CMK (cell line): ENCODE measurements around the gene PLEKHG3.
"Not testable (repeated sequence)": the region's sequence is repeated elsewhere in the genome, so short reads cannot be mapped to it uniquely, and the experiment has no call there.

ENCODE experiments used
- DNase-seq: peaks from one replicate; pipeline ENCODE4 v3.0.0-alpha.2; 2010; ENCODE audit warnings: low read depth

Gene PLEKHG3

DNA sequence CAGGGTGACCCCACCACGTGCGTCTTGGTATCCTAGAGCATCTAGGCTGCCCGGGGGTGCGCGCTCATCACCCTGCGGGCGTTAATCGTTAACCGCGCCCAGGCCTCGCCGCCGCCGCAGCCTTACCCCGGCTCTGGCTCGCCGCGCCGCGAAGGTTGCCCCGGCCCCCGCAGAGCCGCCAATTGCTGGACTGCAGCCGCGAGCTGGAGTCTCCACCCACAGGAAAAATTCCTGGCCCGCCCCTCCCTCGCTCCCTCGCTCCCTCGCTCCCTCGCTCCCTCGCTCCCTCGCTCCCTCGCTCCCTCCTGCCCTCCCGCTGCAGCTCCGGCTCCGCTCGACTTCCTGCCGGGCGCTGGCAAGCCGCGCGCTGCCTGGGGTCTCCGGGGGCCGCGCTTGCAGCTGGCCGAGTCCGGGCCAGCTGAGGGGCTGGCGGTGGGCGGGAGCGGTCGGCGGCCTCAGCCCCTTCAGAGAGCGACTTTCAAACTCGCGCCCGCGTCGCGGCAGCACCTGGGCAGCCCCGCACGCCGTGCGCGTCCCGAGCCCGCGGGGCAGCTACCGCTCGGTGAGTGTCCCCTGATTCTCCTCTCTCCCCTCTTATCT, at the start of gene PLEKHG3:
PLEKHG3 (plus strand) TSS at position 282 of the 600 bp plus-strand sequence. CDS start 23,208 bp downstream, outside the sequence.
- DNase-seq = no peak

DNA sequence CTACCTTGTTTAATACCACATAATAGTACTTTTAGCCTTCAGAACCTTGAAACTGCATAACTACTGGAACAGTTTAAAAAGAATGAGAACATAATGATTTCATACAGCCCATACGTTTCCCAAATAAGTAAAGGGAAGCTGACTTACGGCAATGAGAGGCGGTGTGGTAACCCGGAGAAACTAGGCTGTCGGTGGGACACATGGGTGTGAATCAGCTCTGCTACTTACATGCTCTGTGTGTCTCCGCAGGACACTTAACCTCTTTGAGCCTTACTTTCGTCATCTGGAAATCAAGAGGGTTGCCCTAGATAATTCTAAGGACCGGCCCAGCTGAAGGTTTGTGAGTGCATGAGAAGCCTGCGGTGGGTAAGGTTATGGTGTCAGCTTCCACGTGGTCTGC, 49.3 kb upstream of the PLEKHG3 start:
- DNase-seq = no peak

DNA sequence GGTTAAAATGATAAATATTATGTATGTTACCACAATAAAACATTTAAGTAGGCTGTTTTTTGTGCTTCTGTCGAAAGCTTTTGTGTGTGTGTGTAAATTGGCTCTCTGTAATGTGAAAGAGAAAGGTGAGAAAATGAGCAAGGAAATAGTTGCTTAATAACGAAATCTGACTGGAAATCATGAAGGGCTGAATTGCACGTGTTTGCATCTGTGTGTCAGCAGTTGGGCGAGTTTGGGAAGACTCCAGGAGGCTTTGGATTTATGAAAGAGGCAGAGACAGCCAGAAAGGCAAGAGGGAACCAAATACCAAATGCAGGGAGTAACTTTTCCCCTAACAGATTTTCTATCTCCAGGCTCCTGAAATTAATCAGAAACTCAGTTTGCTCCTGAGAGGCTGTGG, 47.2 kb upstream of the PLEKHG3 start:
- DNase-seq = no peak

DNA sequence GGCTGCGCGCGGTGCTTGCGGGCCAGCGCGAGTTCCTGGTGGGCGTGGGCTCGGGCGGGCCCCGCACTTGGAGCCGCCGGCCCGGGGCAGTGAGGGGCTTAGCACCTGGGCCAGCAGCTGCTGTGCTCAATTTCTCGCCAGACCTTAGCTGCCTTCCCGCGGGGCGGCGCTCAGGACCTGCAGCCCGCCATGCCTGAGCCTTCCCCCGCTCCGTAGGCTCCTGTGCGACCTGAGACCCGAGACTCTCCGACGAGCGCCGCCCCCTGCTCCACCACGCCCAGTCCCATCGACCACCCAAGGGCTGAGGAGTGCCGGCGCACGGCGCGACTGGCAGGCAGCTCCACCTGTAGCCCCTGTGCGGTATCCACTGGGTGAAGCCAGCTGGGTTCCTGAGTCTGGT, 46.0 kb upstream of the PLEKHG3 start:
- no peak for DNase-seq

DNA sequence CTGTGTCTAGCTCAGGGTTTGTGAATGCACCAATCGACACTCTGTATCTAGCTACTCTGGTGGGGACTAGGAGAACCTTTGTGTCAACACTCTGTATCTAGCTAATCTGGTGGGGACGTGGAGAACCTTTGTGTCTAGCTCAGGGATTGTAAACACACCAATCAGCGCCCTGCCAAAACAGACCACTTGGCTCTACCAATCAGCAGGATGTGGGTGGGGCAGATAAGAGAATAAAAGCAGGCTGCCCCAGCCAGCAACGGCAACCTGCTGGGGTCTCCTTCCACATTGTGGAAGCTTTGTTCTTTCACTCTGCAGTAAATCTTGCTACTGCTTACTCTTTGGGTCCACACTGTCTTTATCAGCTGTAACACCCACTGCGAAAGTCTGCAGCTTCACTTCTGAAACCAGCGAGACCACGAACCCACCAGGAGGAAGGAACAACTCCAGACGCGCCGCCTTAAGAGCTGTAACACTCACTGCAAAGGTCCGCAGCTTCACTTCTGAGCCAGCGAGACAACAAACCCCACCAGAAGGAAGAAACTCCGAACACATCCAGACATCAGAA, 45.4 kb upstream of the PLEKHG3 start:
- DNase-seq = not testable (repeated sequence)

DNA sequence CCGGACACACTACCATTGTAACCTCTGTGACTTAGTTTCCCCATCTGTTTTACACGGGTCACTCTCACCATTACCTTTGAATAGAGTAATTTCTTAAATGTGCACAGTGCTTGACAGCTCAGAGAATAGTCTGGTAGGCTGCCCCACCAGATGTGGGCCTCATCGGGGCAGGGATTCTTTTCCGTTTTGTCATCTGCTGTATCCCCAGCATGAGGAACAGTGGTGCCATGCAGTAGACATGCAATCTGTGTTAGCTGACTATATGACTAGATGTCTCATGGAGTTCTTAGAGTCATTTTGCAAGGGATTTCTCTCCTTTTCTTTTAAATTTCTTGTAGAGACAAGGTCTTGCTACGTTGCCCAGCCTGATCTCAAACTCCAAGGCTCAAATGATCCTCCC, 44.9 kb upstream of the PLEKHG3 start:
- no peak for DNase-seq

DNA sequence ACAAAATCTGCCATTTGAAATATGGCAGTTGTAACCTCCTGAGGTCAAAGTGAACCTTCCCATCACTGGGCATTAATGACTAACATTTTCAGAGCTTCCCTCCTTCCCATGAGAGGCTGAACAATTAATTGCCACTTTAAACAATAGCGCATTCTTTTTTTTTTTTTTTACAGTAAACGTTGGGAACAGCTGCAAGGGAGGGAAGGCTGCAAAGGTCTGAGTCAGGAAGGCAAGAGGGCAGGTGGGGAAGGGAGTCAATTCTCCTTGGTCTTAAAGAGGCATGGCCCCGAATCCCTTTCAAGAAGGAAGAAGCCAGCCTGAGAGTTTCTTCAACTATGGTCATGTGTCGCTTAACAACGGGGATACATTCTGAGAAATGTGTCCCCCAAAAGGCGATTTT, 41.0 kb upstream of the PLEKHG3 start:
- DNase-seq = no peak

DNA sequence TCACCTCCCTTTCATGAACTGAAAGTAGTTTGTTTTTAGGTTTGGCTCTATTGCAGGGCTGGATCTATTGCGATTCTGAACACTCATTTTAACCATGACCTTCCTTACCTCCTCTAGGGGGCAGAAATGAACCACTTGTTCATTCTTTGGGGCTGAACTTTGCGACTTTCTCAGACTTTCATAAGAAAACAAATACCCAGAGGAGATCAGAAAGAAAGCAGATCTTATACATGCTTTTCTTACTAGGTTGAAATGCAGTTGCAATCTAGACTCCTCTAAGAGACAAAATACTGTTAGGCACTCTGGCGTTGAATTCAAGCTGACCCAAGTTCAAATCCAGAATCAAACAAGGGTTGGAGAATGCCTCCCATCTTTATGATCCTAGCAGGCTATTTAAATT, 32.6 kb upstream of the PLEKHG3 start:
- DNase-seq = no peak

DNA sequence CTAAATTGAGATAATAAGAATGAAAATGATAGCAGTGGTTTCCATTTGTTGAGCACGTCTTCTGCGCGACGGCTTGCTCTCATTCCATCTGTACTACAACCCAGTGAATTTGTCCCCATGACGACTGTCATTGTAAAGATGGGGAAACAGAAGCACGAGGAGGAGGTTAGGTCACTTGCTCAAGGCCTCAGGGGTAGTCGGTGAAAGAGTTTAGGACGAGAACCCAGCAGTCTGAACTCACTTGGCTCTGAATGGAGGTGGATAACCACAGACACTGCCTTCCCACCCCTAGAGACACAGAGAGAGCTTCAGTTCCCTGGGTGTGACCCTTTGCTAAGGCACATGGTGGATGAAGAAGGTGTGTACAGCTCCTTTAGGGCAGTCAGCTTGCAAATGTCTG, 30.9 kb upstream of the PLEKHG3 start:
- no peak for DNase-seq

DNA sequence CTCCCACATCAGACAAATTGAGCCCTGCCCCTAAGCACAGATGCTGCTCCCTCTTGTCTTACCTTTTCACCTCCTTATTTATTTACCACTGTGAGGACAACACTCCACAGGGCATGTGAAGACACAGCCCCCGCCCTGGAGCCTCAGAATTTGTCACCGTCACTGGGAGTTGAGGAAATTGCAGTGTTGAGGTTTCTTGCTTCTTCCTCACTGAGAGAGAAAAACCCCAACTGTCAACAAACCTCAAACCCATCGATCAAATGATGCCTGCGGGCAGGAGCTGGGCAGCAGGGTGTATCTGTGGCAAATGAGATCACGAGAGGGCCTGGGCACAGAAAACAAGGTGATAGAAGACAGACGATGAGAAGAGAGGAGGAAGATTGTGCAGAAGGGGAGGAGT, 30.5 kb upstream of the PLEKHG3 start:
- no peak for DNase-seq

DNA sequence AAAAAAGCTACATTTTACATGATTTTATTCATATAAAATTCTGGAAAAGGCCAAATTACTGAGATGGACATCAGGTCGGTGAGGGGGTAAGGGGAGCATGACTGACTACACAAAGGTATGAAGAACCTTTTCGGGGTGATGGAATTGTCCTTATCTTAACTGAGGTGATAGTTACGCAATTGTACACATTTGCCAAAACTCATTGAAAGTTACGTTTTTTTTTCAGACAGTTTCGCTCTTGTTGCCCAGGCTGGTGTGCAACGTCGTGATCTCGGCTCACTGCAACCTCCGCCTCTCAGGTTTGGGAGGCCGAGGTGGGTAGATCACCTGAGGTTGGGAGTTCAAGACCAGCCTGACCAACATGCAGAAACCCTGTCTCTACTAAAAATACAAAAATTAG, 29.4 kb upstream of the PLEKHG3 start:
- no peak for DNase-seq

DNA sequence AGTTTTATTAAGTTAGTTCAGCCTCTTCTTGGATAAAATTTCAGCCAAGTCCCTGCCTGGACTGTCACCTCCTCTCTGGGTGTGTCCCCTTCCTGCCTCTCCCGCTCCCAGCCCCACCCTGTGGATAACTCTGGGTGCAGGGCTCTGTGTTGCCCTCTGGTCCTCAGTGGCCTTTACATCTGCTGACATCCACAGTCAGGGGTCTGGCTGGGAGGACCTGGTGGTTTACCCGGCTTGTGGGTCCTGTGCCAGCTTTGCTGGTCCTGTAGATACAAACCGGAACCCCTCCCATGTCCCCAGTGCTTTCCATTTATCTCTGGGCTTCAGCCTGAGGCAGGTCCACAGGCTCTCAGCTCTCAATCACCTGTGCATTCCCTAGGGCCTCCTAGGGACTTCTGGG, 28.9 kb upstream of the PLEKHG3 start:
- no peak for DNase-seq

DNA sequence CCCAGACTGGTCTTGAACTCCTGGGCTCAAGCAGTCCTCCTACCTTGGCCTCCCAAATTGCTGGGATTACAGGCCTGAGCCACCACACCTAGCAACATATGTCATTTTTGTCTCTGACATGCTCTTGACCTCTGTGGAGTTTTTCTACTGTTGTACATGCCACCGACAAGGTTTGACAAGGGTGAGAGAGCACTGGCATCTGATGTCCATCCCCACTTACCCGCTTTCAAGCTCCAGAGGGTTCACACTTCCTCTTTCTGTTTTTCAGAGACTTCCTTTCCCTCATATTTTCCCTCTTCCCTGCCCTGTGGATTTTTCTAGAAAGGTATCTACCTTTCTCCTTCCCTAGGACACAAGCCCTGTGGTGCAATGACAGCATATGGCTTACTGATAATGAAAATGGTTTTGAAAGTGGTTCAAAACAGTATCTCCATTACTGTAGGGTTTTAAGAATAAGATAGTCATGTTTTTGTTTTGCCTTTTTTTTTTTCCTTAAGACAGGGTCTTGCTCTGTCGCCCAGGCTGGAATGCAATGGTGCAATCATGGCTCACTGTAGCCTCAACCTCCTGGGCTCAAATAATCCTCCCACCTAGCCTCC, 27.7 kb upstream of the PLEKHG3 start:
- DNase-seq = no peak

DNA sequence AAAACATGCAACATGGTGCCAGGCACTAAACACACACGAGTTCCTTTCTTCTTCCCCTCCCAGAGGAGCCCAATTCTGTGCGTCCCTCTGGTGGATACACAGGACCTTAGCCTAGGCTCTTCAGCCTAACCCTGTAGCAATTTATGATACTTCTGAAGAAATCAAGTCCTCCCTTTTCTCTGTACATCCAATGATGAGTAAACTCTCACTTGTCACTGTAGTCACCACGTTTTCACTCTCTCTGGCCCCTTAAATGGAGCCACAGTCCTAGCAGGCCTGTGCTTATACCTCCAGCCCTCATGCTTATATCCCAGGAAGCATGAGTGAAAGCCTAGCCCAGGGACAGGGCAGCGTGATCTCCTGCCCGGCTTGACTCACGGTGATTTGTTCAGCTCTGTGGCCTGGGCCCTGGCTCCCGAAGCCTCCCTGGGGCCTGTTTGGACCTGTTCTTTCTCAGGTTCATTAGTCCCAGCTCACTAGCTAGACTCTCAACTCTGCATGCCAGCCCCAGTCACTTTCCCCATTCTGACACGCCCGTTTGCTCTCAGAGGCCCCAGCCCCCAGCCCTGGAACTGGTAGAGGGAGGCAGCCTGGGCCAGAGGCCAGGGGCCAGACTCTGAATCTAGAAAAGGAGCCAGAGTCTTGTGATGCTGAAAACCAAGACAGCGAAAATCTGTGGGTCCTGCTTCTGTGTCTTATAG, 24.1 kb upstream of the PLEKHG3 start:
- DNase-seq = no peak

DNA sequence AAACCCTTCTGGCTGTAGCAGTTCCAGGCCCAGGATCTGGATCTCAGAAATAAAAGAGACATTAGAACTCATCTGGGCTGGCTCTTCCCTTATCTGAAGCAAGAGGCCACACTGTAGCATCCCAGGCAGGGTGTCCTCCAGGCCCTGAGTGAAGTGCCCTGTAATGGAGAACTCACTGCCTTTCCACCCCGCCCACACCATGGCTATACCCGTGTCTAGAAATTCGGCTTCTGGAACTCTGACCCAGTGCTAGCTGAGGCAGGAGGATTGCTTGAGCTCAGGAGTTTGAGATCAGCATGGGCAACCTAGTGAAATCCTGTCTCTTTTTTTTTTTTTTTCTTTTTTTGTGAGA, 23.5 kb upstream of the PLEKHG3 start:
- DNase-seq = no peak

DNA sequence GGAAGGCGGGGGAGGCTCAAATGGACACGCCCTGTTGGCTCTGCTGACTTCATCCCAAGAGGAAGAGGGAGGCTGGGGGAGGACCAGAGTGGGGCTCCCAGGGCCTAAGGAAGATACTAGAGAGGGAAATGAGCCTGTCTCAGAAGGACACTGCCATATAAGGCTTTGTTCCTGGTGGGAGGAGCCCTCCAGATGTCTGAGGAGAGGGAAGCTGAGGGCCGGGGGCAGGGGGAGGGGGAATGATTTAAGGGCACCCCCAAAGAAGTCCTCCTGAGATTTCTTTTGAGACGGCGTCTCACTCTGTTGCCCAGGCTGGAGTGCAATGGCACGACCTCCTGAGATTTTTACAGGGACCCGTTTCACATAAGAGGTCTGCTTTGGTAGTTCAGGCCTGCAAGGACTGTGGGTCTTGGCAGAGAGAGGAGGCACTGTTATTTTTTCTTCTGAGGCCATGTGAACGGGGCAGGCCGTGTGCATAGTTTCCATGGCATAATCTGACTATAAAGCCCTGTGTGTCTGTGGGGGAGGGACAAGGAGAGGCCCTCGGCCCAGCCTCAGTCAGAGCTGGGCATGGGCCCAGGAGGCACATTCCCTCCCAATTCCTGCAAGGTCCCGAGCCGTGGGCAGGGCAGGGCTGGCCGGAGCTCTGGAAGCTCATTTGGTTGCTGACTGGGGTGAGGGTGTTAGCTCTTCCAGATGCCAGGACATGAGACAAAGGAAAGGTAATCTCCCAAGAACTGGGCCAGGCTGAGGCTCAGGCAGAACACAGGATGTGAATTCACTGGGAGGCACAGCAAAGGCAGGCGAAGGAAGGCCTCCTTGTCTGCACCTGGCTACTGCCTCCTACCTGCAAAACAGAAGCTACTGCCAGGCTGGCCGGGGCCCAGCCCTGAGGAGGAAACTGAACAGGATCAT, 22.2 kb upstream of the PLEKHG3 start:
- no peak for DNase-seq

DNA sequence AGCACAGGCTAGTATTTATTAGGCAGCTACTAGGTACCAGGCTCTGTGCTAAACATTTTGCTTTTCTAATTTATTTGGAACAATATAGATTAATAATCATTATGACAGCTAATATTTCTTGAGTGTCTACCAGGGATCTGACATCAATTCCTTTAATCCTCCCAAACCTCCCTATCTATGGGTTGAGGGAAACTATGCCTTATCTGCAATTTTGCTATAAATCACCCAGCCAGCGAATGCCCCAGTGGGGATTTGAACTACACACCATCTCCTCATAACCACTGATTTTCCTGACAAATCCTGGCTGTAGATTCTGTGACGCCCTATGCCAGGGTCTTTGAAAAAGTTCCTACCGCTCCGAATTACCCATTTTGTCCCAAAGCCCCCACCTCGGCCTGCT, 21.4 kb upstream of the PLEKHG3 start:
- DNase-seq = no peak

DNA sequence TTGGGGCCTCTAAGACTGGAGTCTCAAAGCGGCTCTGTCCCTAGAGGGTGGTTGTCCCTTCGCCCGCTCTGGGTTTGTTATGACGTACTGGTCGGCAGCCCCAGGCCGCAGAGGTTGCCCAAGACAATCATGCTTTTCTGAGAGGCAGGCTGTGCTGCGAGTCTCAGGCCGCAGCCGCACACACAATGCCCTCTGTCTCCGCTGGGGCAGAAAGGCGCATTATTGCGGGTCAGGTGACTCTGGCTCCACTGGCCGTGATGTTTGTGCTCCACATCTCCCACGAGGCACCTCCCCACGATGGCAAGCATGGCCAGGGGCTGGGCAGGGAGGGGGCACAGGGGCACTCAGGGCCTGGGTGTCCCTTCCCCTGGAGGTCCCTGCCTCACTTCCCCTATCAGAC, 21.0 kb upstream of the PLEKHG3 start:
- DNase-seq = no peak

DNA sequence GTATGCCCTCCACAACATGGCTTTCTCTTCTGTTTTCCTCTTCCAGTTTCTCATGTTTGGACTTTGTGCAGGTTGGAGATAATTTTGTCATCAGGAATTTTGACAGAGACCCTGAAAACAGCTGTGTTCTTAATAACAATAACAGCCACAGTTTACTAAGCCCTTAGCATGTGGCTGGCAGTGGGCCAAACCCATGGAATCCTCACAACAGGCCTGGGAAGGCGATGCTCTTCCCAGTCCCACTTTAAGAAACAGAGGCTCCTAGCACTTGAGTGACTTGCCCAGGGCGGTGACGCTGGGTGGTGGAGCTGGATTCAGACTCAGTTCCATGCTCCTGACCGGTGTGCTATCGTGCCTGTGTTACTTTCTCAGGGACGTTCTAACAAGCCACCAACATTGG, 20.1 kb upstream of the PLEKHG3 start:
- DNase-seq = no peak

DNA sequence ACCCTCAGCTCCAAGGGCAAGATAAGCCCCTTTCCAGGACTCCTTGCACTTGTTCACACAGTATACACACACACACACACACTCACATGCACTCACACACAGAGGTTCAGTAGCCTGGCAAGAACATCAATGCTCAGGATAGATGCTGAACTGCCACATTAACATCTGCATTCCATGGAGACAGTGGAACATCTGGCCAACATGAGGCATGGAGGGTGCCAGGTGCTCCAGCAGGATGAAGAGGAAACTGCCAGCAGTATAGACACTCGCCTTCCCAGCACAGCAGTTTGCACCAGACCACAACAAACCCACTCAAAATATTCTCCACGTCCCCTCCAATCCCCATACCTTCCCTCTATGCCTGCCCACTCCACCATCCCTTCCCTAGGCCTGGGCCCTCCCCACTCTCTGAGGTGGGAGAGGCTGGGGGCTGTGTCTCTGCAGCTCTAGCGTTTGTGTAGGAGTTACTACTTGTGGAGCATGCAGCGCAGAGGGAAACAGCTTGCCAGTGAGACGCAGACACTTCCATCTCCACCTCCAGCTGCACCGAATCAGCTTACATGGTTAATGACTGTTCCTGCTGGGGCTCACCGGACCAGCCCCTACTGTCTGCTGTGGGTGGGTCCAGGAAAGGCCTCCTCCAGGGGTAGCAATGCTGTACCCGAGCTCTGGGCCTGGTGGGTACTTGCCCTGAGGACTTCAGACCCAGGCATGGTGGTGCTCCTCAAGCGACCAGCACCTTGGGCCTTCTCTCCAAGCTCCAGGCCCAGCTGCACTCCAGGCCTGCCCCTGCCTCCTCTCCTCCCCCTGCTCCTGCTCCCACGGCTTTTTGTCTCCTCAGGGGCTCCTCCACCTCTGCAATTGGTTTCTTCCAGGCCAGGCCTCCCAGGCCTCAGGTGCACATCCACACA, 18.6 kb upstream of the PLEKHG3 start:
- no peak for DNase-seq

DNA sequence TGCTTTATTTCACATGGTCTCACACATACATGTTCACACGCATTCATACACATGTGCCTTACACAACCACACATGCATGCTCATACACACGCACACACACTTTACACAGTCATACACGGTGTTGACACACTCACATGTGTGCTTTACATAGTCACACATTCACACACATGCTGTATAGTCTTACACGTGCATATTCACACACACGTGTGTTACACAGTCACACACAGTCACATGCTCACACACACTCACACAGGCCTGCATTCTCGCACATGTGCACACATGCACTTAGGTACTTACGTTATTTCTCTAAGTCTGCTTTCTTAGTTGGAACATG, 18.0 kb upstream of the PLEKHG3 start:
- no peak for DNase-seq

DNA sequence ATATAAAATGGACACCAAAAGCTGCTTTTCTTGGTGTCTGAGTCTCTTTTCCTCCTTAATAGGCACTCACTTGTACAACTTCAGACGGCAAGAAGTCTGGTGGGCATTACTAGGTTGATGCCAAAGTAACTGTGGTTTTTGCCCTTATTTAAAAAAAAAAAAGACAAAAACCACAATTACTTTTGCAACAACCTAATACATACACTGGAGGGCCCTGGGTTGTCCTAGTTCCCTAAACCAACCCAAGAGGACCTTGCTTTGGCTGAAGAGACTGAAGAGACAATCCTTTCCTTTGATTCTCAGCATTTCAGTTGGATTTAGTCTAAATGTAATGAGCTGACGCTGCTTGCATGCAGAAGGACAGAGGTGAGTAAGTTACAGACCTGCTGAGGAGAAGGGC, 16.2 kb upstream of the PLEKHG3 start:
- DNase-seq = no peak
